Calu3 (cell line): ENCODE measurements around the gene HELZ. TPM values are rescaled to one million over a fixed set of nuclear protein-coding genes. Genes with fewer than 3 reads are reported as not detected.

Experiments used
- BruUV-seq: library from RNA; stranded (reverse); fragments of 400-500 nt; replicated peaks from 2 replicates; lab custom pipeline; 2021; lab: Mats Ljungman, UMichigan
- CTCF ChIA-PET: fragments of 300-600 bp; sonication (Branson Sonifier 250); formaldehyde crosslinking; loops from one replicate; lab custom pipeline; 2022; ENCODE audit warnings: antibody characterized with exemption; lab: Charles Lee
- DNase-seq: peaks from one replicate; pipeline ENCODE4 v3.0.0; 2022
- H3K27ac Mint-ChIP-seq: one replicate; pipeline ENCODE4 v1.8.0; 2022; ENCODE audit warnings: mixed read lengths; ENCODE audit not compliant: unreplicated experiment
- H3K27me3 Mint-ChIP-seq: one replicate; pipeline ENCODE4 v1.8.0; 2022; ENCODE audit warnings: mixed read lengths; ENCODE audit not compliant: unreplicated experiment
- H3K36me3 Mint-ChIP-seq: one replicate; pipeline ENCODE4 v1.8.0; 2022; ENCODE audit warnings: mild to moderate bottlenecking, moderate library complexity, mixed read lengths; ENCODE audit not compliant: insufficient read depth, unreplicated experiment
- H3K4me1 Mint-ChIP-seq: one replicate; pipeline ENCODE4 v1.8.0; 2022; ENCODE audit warnings: mild to moderate bottlenecking, low read depth, mixed read lengths; ENCODE audit not compliant: unreplicated experiment
- H3K4me3 Mint-ChIP-seq: one replicate; pipeline ENCODE4 v1.8.0; 2022; ENCODE audit warnings: mild to moderate bottlenecking, low read depth, moderate library complexity, mixed read lengths; ENCODE audit not compliant: unreplicated experiment
- H3K9me3 Mint-ChIP-seq: one replicate; pipeline ENCODE4 v1.8.0; 2022; ENCODE audit warnings: low read depth, mixed read lengths; ENCODE audit not compliant: unreplicated experiment
- intact Hi-C: fragments of 100-400 bp; cut with micrococcal nuclease; formaldehyde crosslinking; loops from one replicate; pipeline ENCODE4 v1.10.0; 2022; ENCODE audit not compliant: unreplicated experiment
- total RNA-seq: library from RNA; stranded (reverse); gene quantifications from 2 replicates; pipeline ENCODE4 v1.2.3, GENCODE V29; 2022
- TF ChIP-seq, protein P1 (sequence below): fragments of 200-600 bp; IDR thresholded peaks from one replicate; pipeline ENCODE4 v1.8.0; 2022; ENCODE audit warnings: antibody characterized with exemption; ENCODE audit not compliant: unreplicated experiment

HELZ gene
- total RNA-seq, 1 experiment from 2014 or later = 60.8 TPM

DNA sequence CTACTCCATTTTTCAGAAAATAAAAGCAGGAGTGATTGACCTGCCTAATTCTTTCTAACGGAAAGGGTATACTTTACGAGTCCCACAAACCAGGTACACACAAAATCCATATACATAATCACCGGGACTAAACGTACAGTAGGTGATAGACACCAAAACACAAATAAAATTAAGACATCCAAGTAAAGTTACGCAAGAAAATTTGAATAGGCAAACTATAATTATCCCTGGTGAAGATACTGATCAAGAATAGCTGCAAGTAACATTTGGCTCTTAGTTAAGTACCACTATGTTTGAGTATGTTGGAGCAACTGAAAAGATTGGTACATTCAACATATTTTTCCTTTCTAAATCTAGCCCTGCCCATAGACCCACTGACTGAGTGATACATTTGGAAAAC lies 1.7 kb downstream of the HELZ start:
- BruUV-seq = no TSS peak

GRCh38 chr17:67241719-67242341 lies 3.2 kb downstream of the HELZ start:
- Mint-ChIP-seq H3K27ac (no peak overlapping the region), H3K9me3 (no peaks in the 10 kb centered on the region), H3K4me3 (no peak overlapping the region), H3K27me3 (no peaks in the 10 kb centered on the region), H3K36me3 (peaks cover 61% of the 10 kb centered on the region), H3K4me1 (peaks cover 33% of the 10 kb centered on the region)
- no peak for DNase-seq
- intact Hi-C loops = loop anchor here (10.0 kb wide), 1 partner anchor 93 kb away; no protein-coding TSS in a partner anchor
- CTCF ChIA-PET = interaction anchor here (0.6 to 0.7 kb wide), 2 partner anchors 50 to 359 kb away, joined by 3 read pairs; no protein-coding TSS in a partner anchor
- BruUV-seq = no TSS peak
- TF ChIP-seq, protein P1, sequence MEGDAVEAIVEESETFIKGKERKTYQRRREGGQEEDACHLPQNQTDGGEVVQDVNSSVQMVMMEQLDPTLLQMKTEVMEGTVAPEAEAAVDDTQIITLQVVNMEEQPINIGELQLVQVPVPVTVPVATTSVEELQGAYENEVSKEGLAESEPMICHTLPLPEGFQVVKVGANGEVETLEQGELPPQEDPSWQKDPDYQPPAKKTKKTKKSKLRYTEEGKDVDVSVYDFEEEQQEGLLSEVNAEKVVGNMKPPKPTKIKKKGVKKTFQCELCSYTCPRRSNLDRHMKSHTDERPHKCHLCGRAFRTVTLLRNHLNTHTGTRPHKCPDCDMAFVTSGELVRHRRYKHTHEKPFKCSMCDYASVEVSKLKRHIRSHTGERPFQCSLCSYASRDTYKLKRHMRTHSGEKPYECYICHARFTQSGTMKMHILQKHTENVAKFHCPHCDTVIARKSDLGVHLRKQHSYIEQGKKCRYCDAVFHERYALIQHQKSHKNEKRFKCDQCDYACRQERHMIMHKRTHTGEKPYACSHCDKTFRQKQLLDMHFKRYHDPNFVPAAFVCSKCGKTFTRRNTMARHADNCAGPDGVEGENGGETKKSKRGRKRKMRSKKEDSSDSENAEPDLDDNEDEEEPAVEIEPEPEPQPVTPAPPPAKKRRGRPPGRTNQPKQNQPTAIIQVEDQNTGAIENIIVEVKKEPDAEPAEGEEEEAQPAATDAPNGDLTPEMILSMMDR = no peak

More for the DNA sequence above, 1.7 kb downstream of the HELZ start:
- Mint-ChIP-seq H3K27me3 (no peaks in the 10 kb centered on the region), H3K27ac (peak overlapping the region; percentile 58), H3K4me3 (peak overlapping the region; percentile 84), H3K36me3 (peaks cover 49% of the 10 kb centered on the region), H3K4me1 (peaks cover 43% of the 10 kb centered on the region), H3K9me3 (no peaks in the 10 kb centered on the region)
- TF ChIP-seq, protein P1 = no peak
- DNase-seq = no peak
- intact Hi-C loops = loop anchor here (10.0 kb wide), 1 partner anchor 92 kb away; no protein-coding TSS in a partner anchor
- CTCF ChIA-PET = interaction anchor here (0.6 kb wide), 1 partner anchor 58 kb away, joined by 4 read pairs; no protein-coding TSS in a partner anchor

DNA sequence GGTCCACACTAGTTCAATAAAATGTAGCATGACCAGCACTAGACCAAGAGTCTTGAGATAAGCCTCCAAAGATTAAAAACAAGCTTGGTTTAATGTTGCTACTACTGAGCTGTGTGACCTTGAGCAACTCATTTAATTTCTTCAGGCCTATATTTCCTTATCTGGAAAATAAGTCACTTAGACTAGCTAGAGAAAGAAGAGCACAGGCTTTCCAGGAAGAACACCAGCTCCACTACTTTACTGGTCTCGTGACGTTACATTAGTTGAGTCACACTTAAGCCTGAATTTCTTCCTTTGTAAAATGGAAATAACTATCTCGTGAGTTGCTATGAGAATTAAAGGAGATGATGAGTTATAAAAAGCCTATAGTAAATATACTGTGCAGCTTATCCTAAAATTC lies 5.4 kb downstream of the HELZ start:
- H3K4me3 Mint-ChIP-seq = peak overlapping the region; percentile 17
- no peaks in the 10 kb centered on the region for H3K27me3 Mint-ChIP-seq
- BruUV-seq = no TSS peak
- intact Hi-C loops = no loop called here
- H3K4me1 Mint-ChIP-seq = peaks cover 32% of the 10 kb centered on the region
- H3K27ac Mint-ChIP-seq = peak overlapping the region; percentile 92
- no peaks in the 10 kb centered on the region for H3K9me3 Mint-ChIP-seq
- TF ChIP-seq, protein P1 = no peak
- CTCF ChIA-PET = interaction anchor here (0.5 to 1.9 kb wide), 3 partner anchors 18 to 470 kb away, joined by 3 to 9 read pairs (median 4); no protein-coding TSS in a partner anchor
- no peak for DNase-seq
- peaks cover 62% of the 10 kb centered on the region for H3K36me3 Mint-ChIP-seq

- DNase-seq = peak; percentile 13
- Mint-ChIP-seq H3K27me3 (no peaks in the 10 kb centered on the region), H3K9me3 (no peaks in the 10 kb centered on the region), H3K4me1 (peaks cover 35% of the 10 kb centered on the region), H3K36me3 (peaks cover 61% of the 10 kb centered on the region), H3K27ac (peak overlapping the region; percentile 92), H3K4me3 (peak overlapping the region; percentile 17)
- CTCF ChIA-PET = interaction anchor here (0.5 to 1.9 kb wide), 3 partner anchors 18 to 470 kb away, joined by 3 to 9 read pairs (median 4); no protein-coding TSS in a partner anchor
- intact Hi-C loops = no loop called here
- TF ChIP-seq, protein P1 = no peak
- no TSS peak for BruUV-seq
These were observed 6.0 kb downstream of the HELZ start for GRCh38 chr17:67238991-67239390.
